ENCODE measurements around the gene PRRX2.

PRRX2 gene

DNA sequence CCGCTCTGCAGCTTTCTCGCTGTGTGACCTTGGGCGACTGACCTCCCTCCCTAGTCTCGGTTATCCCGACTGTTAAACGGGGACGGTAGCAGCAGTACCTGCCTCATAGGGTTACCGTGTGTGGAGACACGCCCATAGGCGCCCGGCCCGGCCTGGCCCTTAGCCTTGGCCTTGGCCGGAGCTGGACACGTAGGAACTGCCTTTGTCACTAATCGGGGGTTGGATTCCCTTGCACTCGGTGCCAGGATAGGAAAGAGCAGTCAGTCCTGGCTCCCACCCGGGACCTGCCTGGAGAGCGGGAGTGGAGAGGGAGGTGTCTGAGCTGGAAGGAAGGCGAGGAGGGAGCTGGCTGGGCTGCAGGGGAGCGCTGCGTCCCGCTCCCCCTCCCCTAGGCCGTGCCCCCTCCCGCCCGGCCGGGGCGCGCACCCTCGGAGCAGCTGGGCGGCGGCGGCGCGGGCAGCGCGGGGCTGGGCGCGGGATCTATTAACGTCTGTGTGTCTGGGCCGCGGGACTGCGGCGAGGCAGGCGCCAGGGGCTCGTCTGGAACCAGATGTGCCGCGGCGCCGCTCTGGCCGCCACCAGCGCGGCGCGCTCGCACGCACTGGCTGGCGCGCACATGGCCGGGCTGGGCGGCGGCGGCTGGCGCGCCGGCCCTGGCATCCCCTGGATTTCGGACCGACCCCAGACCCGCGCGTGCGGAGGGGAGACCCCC, 31.7 kb downstream of the PRRX2 start (continued):
- TF ChIP-seq ZSCAN16 (tag by site-specific recombination; IDR thresholded peaks at IDR 0.05) (no peak), BCL11A (tag by site-specific recombination; IDR thresholded peaks at IDR 0.05; ENCODE audit: low read depth) (no peak), KLF17 (tag by site-specific recombination; IDR thresholded peaks at IDR 0.05) (0 out of 2 replicates have a peak, but pooled peaks have one; percentile 14), KLF9 (tag by site-specific recombination; IDR thresholded peaks at IDR 0.05; ENCODE audit: low read depth) (0 out of 2 replicates have a peak, but pooled peaks have one; percentile 27)

- ChIA-PET POLR2A (interaction anchor here (0.8 to 1.4 kb wide), 3 partner anchors 15 to 40 kb away, joined by 3 to 4 read pairs (median 3); no protein-coding TSS in a partner anchor), CTCF (interaction anchor here (0.6 to 4.3 kb wide), 7 partner anchors 29 to 893 kb away, joined by 3 to 20 read pairs (median 6); partner anchors contain the start of gene ASB6)
- Histone ChIP-seq H3K9me3 (ENCODE audit: control insufficient read depth, insufficient read depth, low read depth, low read length) (no peaks in the 10 kb centered on the region), H3K36me3 (ENCODE audit: control insufficient read depth in 2 of 2, insufficient read depth in 1 of 2, low read length in 2 of 2) (no peaks in the 10 kb centered on the region), H3K27ac (ENCODE audit: extremely low read depth, low read depth, low read length) (peak overlapping the region; percentile 69; the same call in 1 of the 2 replicates), H3K4me3 (ENCODE audit: low read depth, low read length) (peak overlapping the region; percentile 34), H3K4me1 (ENCODE audit: control insufficient read depth, insufficient read depth, low read length) (no peaks in the 10 kb centered on the region; the same call in 1 of the 2 replicates)
- TF ChIP-seq ZNF214 (tag by site-specific recombination; IDR thresholded peaks at IDR 0.05; ENCODE audit: borderline replicate concordance), result no peak
- TF ChIP-seq ZNF433 (tag by site-specific recombination; IDR thresholded peaks at IDR 0.05; ENCODE audit: low read depth), result no peak
- peak; percentile 23; the same call in 1 of the 2 replicates for TF ChIP-seq ZBTB10 (tag by site-specific recombination; IDR thresholded peaks at IDR 0.05)
- no peak for TF ChIP-seq ZNF473 (tag by site-specific recombination; IDR thresholded peaks at IDR 0.05)
- TF ChIP-seq ZNF776 (tag by site-specific recombination; IDR thresholded peaks at IDR 0.05; ENCODE audit: borderline replicate concordance), result no peak
- TF ChIP-seq BCL11B (tag by site-specific recombination; IDR thresholded peaks at IDR 0.05; ENCODE audit: low read depth), result no peak
- TF ChIP-seq ZBTB7A (tag by site-specific recombination; IDR thresholded peaks at IDR 0.05; ENCODE audit: low read depth), result no peak
- no peak for TF ChIP-seq SP2 (tag by site-specific recombination; IDR thresholded peaks at IDR 0.05)
- no peak for TF ChIP-seq ZNF747 (tag by site-specific recombination; IDR thresholded peaks at IDR 0.05)
- no peak for TF ChIP-seq ZNF624 (tag by site-specific recombination; IDR thresholded peaks at IDR 0.05)
- TF ChIP-seq ZSCAN30 (tag by site-specific recombination; IDR thresholded peaks at IDR 0.05), result no peak
- TF ChIP-seq ZIC2 (tag by site-specific recombination; IDR thresholded peaks at IDR 0.05), result peak; percentile 31
- no peak for TF ChIP-seq ZNF138 (tag by site-specific recombination; IDR thresholded peaks at IDR 0.05; ENCODE audit: borderline replicate concordance)
- TF ChIP-seq ZNF510 (tag by site-specific recombination; IDR thresholded peaks at IDR 0.05; ENCODE audit: insufficient replicate concordance), result no peak
- TF ChIP-seq ZNF785 (tag by site-specific recombination; IDR thresholded peaks at IDR 0.05), result no peak
- TF ChIP-seq ZNF239 (tag by site-specific recombination; IDR thresholded peaks at IDR 0.05), result no peak
- no peak for TF ChIP-seq ZNF169 (tag by site-specific recombination; IDR thresholded peaks at IDR 0.05)
- TF ChIP-seq ZNF596 (tag by site-specific recombination; IDR thresholded peaks at IDR 0.05), result no peak
- TF ChIP-seq, protein P1, sequence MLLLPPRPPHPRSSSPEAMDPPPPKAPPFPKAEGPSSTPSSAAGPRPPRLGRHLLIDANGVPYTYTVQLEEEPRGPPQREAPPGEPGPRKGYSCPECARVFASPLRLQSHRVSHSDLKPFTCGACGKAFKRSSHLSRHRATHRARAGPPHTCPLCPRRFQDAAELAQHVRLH (tag by site-specific recombination; IDR thresholded peaks at IDR 0.05), result no peak
- TF ChIP-seq ZNF518A (tag by site-specific recombination; conservative IDR thresholded peaks at IDR 0.05; ENCODE audit: low read depth), result no peak
- no peak for TF ChIP-seq ZFP3 (tag by site-specific recombination; IDR thresholded peaks at IDR 0.05; ENCODE audit: low read depth)
- no peak for TF ChIP-seq ZBTB17 (tag by site-specific recombination; IDR thresholded peaks at IDR 0.05)
- no peak for TF ChIP-seq ZNF311 (tag by site-specific recombination; IDR thresholded peaks at IDR 0.05; ENCODE audit: borderline replicate concordance)
Measured at GRCh38 chr9:129697656-129698253, 32.3 kb downstream of the PRRX2 start.

Data from HEK293 (cell line).